Measurements from ENCODE around the gene FBXO41. TPM values are rescaled to one million over a fixed set of nuclear protein-coding genes. Genes with fewer than 3 reads are reported as not detected.

The FBXO41 gene
- total and polyA plus RNA-seq, 2 donors (not counting 3 experiments of a cell fraction or from before 2014, with no cell fraction given), result 0.88 to 1.5 TPM

GRCh38 chr2:73272270-73272669, 12.0 kb downstream of the FBXO41 start:
- no peaks in the 10 kb centered on the region for H3K79me2 ChIP-seq (ENCODE audit: control insufficient read depth, insufficient read depth, low read length)
- no peak overlapping the region for H3K27ac ChIP-seq (ENCODE audit: insufficient read depth, low read depth, low read length)
- no peak overlapping the region for H2AFZ ChIP-seq (ENCODE audit: low read depth, low read length)
- intact Hi-C loops (cut with micrococcal nuclease) (no loop called here), dilution Hi-C loops (cut with MboI; ENCODE audit: extremely low pct_ligation_motif_present, low sequenced_read_pairs) (no loop called here)
- TF ChIP-seq MAX (IDR thresholded peaks at IDR 0.05; ENCODE audit: insufficient read depth, insufficient read length) (no peak), FOS (IDR thresholded peaks at IDR 0.05; ENCODE audit: borderline replicate concordance, insufficient read depth, low read length) (no peak), CTCF (IDR thresholded peaks at IDR 0.05; ENCODE audit: extremely low read depth in 1 of 2, insufficient read depth in 1 of 2, low read depth in 1 of 2, low read length in 2 of 2) (no peak)
- ChIA-PET POLR2A (no interaction called here), CTCF (interaction anchor here (1.2 kb wide), 1 partner anchor 8 kb away, joined by 3 read pairs; no protein-coding TSS in a partner anchor)
- H3K9ac ChIP-seq (replicated peaks; ENCODE audit: extremely low read depth, insufficient read depth, low read length), result no peak overlapping the region
- H3K36me3 ChIP-seq (ENCODE audit: control insufficient read depth in 2 of 2, extremely low read depth in 1 of 2, insufficient read depth in 2 of 2, low read length in 2 of 2), result no peaks in the 10 kb centered on the region
- no peaks in the 10 kb centered on the region for H3K4me1 ChIP-seq (ENCODE audit: control insufficient read depth, extremely low read depth, insufficient read depth, low read length)
- H3K4me2 ChIP-seq (ENCODE audit: insufficient read depth, low read length), result no peak overlapping the region
- H3K27me3 ChIP-seq (ENCODE audit: control insufficient read depth in 2 of 2, insufficient read depth in 2 of 2, low read length in 2 of 2), result peaks cover 39 to 47% of the 10 kb centered on the region in 2 experiments
- no peaks in the 10 kb centered on the region for H3K9me1 ChIP-seq (replicated peaks; ENCODE audit: control insufficient read depth, extremely low read depth, insufficient read depth, low read length)
- no peaks in the 10 kb centered on the region for H3K9me3 ChIP-seq (replicated peaks; ENCODE audit: control insufficient read depth, insufficient read depth, low read length)
- H4K20me1 ChIP-seq (replicated peaks; ENCODE audit: control insufficient read depth, extremely low read depth, insufficient read depth, low read length), result no peaks in the 10 kb centered on the region
- no TSS peak for BruUV-seq (replicated peaks)
- DNase-seq (ENCODE audit: low read depth, low spot score), result no peak
- no peak overlapping the region for H3K4me3 ChIP-seq (replicated peaks in 1 of 3; ENCODE audit: insufficient read depth in 1 of 3, low read depth in 1 of 3, low read length in 3 of 3)
- no peak for FAIRE-seq

- no peak overlapping the region for H3K27ac ChIP-seq (ENCODE audit: insufficient read depth, low read depth, low read length)
- intact Hi-C loops (cut with micrococcal nuclease) (no loop called here), dilution Hi-C loops (cut with MboI; ENCODE audit: extremely low pct_ligation_motif_present, low sequenced_read_pairs) (no loop called here)
- FAIRE-seq, result no peak
- no peaks in the 10 kb centered on the region for H3K79me2 ChIP-seq (ENCODE audit: control insufficient read depth, insufficient read depth, low read length)
- H3K9me3 ChIP-seq (replicated peaks; ENCODE audit: control insufficient read depth, insufficient read depth, low read length), result no peaks in the 10 kb centered on the region
- no peak overlapping the region for H3K4me2 ChIP-seq (ENCODE audit: insufficient read depth, low read length)
- H3K9me1 ChIP-seq (replicated peaks; ENCODE audit: control insufficient read depth, extremely low read depth, insufficient read depth, low read length), result no peaks in the 10 kb centered on the region
- ChIA-PET POLR2A (no interaction called here), CTCF (interaction anchor here (1.2 kb wide), 1 partner anchor 20 kb away, joined by 4 read pairs; no protein-coding TSS in a partner anchor)
- H3K36me3 ChIP-seq (ENCODE audit: control insufficient read depth in 2 of 2, extremely low read depth in 1 of 2, insufficient read depth in 2 of 2, low read length in 2 of 2), result no peaks in the 10 kb centered on the region
- no peak overlapping the region for H3K4me3 ChIP-seq (replicated peaks in 1 of 3; ENCODE audit: insufficient read depth in 1 of 3, low read depth in 1 of 3, low read length in 3 of 3)
- no peak overlapping the region for H2AFZ ChIP-seq (ENCODE audit: low read depth, low read length)
- no peaks in the 10 kb centered on the region for H4K20me1 ChIP-seq (replicated peaks; ENCODE audit: control insufficient read depth, extremely low read depth, insufficient read depth, low read length)
- TF ChIP-seq FOS (IDR thresholded peaks at IDR 0.05; ENCODE audit: borderline replicate concordance, insufficient read depth, low read length), result no peak
- TF ChIP-seq POLR2AphosphoS5 (IDR thresholded peaks at IDR 0.05; ENCODE audit: insufficient read depth, low read depth, low read length), result no peak
- TF ChIP-seq MAX (IDR thresholded peaks at IDR 0.05; ENCODE audit: insufficient read depth, insufficient read length), result no peak
- no peak for TF ChIP-seq EZH2 (IDR thresholded peaks at IDR 0.05; ENCODE audit: borderline replicate concordance, low read depth, low read length, severe bottlenecking)
- TF ChIP-seq JUN (IDR thresholded peaks at IDR 0.05; ENCODE audit: borderline replicate concordance, insufficient read depth, insufficient read length, low read depth), result no peak
- no peak for TF ChIP-seq GATA2 (IDR thresholded peaks at IDR 0.05; ENCODE audit: insufficient read depth, insufficient read length, low read depth, low read length)
- TF ChIP-seq MYC (IDR thresholded peaks at IDR 0.05; ENCODE audit: low read depth, low read length), result no peak
- TF ChIP-seq CTCF (IDR thresholded peaks at IDR 0.05; ENCODE audit: extremely low read depth in 1 of 2, insufficient read depth in 1 of 2, low read depth in 1 of 2, low read length in 2 of 2), result no peak
- no peak for TF ChIP-seq POLR2A (IDR thresholded peaks at IDR 0.05; ENCODE audit: low read depth, low read length)
- no peak overlapping the region for H3K9ac ChIP-seq (replicated peaks; ENCODE audit: extremely low read depth, insufficient read depth, low read length)
- H3K4me1 ChIP-seq (ENCODE audit: control insufficient read depth, extremely low read depth, insufficient read depth, low read length), result no peaks in the 10 kb centered on the region
- BruUV-seq (replicated peaks), result no TSS peak
- DNase-seq (ENCODE audit: low read depth, low spot score), result no peak
- peaks cover 43 to 48% of the 10 kb centered on the region in 2 experiments for H3K27me3 ChIP-seq (ENCODE audit: control insufficient read depth in 2 of 2, insufficient read depth in 2 of 2, low read length in 2 of 2)
These were observed 14.4 kb downstream of the FBXO41 start for GRCh38 chr2:73269686-73270465.
